Right ventricle myocardium superior (tissue), 1 donor: Measurements from ENCODE around the gene RRAGD. TPM values are rescaled to one million over a fixed set of nuclear protein-coding genes. Genes with fewer than 3 reads are reported as not detected.
A peak's percentile ranks its signal among the peaks of the same experiment; 100 is the strongest.
"Not testable (repeated sequence)": the region's sequence is repeated elsewhere in the genome, so short reads cannot be mapped to it uniquely, and the experiment has no call there.

ENCODE experiments used
- ATAC-seq: fragments of 200-7000 bp; cut with Tn5 transposase; one replicate; pipeline ENCODE4 v1.9.1; 2020; ENCODE audit warnings: mild to moderate bottlenecking; ENCODE audit not compliant: poor library complexity
- DNase-seq: peaks from one replicate; pipeline ENCODE4 v3.0.0-alpha.2; 2020
- intact Hi-C: fragments of 100-400 bp; cut with DNase I; formaldehyde crosslinking; loops from one replicate; pipeline ENCODE4 v1.11.2; 2022
- total RNA-seq: library from RNA; stranded (reverse); fragmentation: NEBNext Ultra II Directional; extraction: Animal tissue kit (Norgen Biotek cat#: 25700); gene quantifications from one replicate; pipeline ENCODE4 v1.2.1, GENCODE V29; 2021
- donor health status: DM: no; HTN: yes; CAD: no; lungs with severe emphysema.

Gene RRAGD
- total RNA-seq, 1 donor from 2014 or later: 130 TPM

DNA sequence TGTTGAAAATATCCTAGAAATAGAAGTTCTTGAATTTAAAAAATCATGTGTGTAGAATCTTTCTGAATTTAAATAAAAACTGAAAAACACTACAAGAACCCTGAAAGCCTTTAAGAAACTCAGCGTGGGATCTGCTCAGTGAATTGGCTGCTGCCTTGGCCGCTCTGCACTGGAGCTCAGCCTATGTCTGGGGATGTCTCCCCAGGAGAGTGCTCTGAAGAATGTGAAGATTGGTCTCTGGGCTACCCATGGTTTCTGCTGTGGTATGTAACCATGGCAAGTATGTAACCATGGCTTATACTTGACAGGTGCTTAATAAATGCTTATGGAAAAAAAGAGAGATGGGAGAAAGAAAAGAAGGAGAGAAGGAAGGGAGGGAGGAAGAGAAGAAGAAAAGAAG is 3.1 kb upstream of the RRAGD start:
- no peak for ATAC-seq
- intact Hi-C loops: no loop called here

DNA sequence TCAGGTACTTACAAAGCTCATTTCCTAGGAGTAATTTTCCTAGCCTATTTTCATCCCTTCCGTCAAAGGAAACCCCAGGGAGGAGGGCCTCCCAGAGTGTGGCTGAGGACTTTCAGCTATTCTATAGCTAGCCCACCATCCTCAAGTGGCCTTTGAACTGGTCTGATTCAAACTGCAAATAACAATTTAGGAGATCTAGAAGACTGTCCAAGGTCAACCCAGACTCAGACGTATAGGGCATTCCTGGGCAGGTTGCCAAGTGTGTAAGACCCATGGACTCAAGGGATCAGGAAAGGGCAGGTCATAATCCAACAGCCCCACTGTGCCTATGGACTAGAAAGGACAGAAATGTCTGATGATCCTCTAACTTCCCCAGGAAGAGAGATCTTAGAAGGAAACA is 2.1 kb upstream of the RRAGD start:
- intact Hi-C loops: loop anchor here (5.0 kb wide), 1 partner anchor 42 kb away; no protein-coding TSS in a partner anchor
- DNase-seq (no peak), ATAC-seq (no peak)

More for the DNA sequence above, 3.1 kb upstream of the RRAGD start:
- no peak for DNase-seq

DNA sequence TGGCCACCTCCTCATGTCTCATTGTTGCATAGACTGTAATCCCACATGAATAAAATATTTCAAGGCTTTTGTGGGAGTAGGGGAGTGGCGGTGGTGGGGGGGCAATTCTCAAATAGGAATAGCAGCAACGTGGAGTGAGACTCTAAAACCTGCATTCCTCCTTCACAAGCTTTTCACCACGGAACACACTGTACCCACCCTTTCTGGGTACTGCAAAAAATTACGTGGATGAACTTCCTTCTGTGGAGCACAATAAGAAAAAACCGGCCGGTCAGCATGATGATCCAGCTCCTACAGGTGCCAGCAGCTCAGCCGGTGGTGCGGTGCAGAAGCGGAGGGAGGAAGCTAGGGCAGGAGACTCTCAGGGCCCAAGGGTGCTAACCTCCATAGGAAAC is 930 bp upstream of the RRAGD start:
- peak; percentile 1 for ATAC-seq
- DNase-seq: no peak
- intact Hi-C loops: loop anchor here (5.0 kb wide), 1 partner anchor 41 kb away; no protein-coding TSS in a partner anchor

DNA sequence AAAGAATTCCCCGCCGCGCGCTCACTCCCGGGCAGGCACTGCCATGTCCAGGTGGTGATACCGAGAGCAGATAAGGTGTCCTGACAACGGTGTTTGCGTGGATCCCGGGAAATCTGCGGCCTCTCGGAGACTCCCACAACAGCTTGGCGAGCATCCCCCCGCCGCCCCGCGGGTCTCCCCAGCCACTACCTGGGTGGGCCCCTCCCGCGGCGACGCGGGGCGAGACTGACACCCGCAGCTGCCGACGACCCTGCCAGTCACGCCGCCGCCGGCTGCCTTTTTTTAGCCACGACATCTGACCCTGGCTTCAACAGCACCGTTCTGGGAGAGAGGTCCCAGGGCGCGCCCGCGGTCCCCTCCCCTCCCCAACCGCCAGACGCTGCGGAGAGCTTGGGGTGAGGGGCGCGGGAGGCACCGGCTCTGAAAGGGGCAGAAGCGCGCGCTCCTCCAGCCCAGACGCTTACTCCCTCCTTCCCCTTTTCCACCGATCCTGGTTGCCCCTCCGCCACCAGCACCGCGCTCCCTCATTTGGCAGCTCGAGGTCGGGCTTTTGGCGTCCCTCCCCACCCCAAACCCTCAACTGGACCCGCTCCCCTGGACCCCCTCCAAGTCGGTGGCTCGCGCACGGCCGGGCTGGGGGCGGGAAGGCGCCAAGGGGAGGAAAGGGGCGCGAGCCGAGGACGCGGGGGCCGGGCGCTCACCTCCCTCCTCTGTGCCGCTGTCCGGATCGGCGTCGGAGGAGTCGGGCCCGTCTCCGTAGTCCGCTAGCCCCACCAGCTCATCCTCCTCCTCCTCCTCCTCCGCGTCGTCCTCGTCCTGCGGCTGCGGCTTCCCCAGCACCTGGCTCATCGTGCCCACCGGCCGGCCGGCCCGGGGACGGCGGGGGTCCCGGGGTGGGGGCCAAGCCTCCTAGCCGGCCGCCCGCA is 665 bp downstream of the RRAGD start:
- DNase-seq (peak; percentile 61), ATAC-seq (peak; percentile 57)
- intact Hi-C loops: loop anchor here (5.0 kb wide), 1 partner anchor 39 kb away; no protein-coding TSS in a partner anchor

DNA sequence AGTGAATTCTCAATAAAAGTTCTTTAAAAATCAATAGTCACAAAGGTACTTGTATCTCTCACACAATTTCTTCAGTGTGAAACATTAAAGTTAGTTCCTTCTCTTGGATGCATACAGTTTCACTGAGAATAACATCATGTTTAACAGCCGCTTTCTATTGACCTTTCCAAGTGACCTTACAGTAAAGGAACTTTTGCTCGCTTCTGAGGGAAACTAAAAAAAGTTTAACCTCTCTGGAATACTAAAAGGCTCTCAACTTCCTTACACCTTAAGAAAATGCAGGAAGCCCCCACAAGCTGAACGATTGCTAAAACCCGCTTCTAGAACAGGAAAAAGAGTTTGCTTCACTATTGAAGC is 1.3 kb downstream of the RRAGD start:
- ATAC-seq (no peak), DNase-seq (no peak)
- intact Hi-C loops: loop anchor here (5.0 kb wide), 1 partner anchor 38 kb away; no protein-coding TSS in a partner anchor

DNA sequence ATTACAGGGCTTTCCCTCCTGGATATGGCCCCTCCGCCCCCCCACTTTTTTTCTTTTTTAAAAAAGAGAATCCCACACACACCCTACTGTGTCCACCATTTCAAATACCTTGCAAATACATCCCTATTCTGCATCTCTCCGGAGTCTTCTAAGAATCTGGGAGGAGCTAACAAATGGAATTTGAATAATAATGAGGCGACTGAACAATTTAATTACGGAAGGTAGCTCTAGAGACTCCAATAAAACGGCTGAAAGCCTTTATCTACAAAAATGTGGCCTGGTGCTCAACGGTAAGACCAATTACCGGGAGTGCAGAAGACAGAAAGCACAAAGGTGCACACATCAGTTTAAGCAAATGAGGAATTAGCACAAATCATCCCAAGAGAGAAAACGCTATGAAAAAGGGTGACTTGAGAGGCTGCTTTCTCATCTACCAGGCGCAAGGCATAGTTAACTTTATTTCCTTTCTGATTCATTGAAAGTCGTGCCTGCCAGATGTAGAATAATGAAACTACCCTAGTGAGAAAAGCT is 1.8 kb downstream of the RRAGD start:
- no peak for DNase-seq
- no peak for ATAC-seq
- intact Hi-C loops: loop anchor here (5.0 kb wide), 1 partner anchor 38 kb away; no protein-coding TSS in a partner anchor

DNA sequence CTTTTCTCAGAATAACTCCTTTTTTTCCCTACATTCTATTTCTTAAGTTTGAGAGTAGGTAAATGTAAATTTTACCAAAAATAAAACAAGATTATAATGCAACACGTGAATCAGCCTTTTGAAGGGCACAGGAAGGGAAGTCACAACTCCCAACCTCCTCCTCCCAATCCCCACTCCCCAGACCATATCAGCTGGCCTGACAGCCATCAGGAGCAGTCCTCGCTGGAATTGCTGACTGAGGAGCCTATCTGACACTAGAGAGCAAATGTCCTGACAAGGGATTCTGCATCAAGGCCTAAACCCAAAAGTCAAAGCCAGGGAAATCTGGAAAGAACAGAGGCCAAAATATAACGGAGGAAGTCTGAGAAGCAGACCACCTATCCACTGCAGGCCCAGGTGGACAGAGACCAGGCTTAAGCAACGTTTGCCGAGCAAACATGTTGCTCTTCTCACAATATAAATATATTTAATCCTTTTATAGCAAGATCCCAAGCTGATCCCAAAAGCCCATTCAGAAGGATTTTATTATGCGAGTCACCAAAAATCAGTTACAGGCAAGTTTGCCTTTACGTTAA is 2.5 kb downstream of the RRAGD start:
- ATAC-seq (peak; percentile 38), DNase-seq (no peak)
- intact Hi-C loops: loop anchor here (5.0 kb wide), 1 partner anchor 37 kb away; no protein-coding TSS in a partner anchor

DNA sequence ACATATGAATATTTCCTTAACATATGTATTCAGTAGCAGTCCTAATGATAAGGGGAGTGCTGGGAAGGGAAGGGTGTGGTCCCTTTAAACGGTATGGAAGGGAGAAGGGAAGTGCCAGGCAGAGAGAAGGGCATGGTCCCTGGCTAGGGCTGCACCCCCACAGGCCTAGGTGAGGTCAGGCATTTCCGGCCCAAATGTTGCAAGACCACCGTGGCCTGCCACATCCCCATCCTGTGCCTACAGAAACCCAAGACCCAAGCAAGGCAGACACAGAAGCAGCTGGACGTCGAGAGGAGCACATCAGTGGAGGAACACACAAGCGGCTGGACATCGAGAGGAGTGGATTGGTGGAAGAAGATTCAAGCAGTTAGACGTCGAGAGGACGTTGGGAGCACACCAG is 5.9 kb downstream of the RRAGD start:
- intact Hi-C loops: no loop called here
- ATAC-seq: no peak
- no peak for DNase-seq

DNA sequence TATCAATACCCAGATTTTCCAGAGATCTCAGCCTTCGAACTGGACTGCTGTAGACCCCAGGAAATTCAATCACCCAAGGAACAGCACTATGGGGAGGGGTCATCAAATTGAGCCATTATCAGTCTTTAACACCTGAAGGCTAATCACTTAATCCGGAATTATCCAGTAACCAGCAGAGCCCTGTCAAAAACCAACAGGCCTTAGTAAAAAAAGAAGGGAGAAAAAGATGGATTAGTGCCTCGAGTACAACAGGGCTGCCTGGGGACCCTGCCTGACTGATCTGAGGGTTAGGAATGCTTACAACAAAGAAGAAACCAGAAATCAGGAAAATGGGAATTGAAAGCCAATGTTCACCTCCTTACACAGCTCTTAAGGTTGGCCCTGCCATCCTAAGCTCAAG is 7.6 kb downstream of the RRAGD start:
- ATAC-seq: no peak
- intact Hi-C loops: no loop called here

DNA sequence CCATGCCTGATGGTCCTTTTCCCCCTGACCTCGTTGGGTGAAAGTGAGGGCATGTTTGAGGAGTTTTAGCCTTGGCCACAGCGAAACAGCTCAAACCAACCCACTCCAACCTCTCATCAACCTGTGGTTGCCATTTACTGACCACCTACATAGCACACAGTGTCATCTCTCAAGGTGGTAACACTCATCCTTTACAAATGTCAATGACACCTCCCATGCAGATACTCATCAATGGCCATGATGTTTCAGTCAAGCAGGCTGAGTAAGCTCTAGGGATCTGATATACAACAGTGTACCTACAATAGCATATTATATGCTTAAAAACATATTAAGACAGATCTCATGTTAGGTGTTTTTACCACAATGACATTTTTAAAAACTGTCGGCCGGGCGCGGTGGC is 9.3 kb downstream of the RRAGD start:
- no peak for ATAC-seq
- intact Hi-C loops: no loop called here
- no peak for DNase-seq

More for the DNA sequence above, 7.6 kb downstream of the RRAGD start:
- DNase-seq: no peak

DNA sequence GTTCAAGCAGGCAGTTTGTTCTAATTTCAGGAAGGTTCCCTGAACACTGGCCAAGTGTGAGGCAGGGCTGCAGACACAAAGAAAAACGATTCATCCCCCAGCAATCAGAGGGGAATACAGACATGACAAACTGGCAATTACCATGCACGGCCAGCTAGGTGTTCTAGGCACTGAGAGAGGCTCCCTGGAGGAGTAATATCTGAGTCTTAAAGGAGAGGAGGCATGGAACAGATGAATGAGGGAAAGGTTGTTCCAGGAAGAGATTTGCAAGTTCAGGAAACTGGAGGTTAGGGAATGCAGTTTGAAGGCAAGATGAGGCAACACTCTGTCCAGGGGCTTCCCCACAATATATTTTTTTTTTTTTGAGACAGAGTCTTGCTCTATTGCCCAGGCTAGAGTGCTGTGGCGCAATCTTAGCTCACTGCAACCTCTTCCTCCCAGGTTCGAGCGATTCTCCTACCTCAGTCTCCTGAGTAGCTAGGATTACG is 11.1 kb downstream of the RRAGD start:
- ATAC-seq: no peak
- no peak for DNase-seq
- intact Hi-C loops: no loop called here

DNA sequence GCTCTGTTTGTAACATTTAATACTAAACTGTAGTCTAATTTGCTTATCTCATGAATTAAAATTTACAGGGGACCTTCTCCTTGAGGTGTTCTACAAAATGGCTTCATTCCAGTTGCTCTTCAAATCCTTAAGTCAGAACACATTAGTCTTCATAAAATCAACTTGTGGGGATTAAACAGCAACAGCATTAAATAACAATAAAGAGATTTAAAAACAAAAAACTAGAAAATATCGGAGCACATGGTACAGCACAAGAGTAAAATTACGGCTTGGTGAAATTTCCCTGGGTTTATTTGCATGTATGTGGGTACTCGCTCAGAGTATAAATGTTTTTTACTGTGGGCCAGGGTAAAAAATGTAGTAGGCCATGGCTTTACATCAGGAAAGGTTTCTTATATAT is 12.0 kb downstream of the RRAGD start:
- ATAC-seq (no peak), DNase-seq (no peak)
- intact Hi-C loops: no loop called here

DNA sequence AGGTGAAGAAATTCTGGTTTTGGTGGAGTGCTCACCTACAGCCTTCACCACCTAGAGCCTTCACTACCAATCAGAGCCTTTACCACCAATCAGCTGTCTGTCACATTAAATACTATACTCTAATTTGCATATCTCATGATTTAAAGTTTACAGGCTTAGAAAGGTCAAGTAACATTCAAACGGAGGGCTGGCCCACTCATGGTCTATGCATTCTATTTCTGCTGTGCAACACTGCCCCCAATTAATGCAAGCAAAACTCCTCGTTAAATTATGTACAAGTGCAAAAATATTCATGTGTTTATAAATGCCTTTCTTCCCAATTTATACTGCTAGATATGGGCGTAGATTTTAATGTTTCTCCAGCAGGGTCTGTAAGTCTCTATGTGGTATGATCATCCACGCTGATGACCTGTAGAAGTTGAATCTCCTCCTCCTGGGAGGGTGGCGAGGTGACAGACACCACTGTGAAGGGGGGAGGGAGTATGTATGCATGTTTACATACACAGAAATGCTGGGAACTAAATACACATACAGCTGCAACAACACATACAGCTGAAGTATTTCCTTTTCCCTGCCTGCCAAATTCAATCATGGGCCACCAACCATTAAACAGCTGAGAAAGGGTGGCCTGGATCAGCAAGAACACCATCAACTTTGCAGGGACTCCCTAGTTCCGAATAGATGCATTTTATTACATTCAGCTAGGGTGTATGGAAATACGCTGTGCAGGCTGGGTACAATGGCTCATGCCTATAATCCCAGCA is 13.1 kb downstream of the RRAGD start:
- DNase-seq (no peak), ATAC-seq (no peak)
- intact Hi-C loops: no loop called here

DNA sequence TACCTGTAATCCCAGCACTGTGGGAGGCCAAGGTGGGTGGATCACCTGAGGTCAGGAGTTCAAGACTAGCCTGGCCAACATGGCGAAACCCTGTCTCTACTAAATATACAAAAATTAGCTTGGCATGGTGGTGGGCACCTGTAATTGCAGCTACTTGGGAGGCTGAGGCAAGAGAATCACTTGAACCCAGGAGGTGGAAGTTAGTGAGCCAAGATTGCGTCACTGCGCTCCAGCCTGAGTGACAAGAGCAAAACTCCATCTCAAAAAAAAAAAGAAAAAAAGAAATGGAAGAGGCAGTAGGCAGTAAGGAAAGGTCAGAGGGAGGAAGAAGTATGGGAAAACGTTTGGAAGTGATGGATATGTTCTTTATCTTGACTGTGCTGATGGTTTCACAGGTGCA is 14.2 kb downstream of the RRAGD start:
- intact Hi-C loops, DNase-seq, ATAC-seq: not testable (repeated sequence)

DNA sequence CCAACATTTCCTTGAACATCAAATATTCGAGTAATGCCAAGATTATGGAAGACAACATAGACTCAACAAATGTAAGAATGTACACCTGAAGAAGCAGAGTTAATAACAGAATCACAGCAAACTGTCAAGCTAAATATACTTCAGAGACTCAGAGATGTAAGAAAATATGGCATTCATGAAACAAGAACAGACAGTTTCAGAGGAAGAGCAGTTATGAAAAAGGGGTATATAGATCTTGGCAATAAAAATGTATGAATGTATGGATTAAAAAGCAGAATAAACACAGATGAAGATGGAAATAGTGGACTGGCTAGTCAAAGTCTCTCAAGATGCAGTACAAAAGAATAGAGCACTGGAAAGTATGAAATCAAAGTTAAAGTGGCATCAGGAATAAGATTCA is 18.4 kb downstream of the RRAGD start:
- ATAC-seq (no peak), DNase-seq (no peak)
- intact Hi-C loops: no loop called here

DNA sequence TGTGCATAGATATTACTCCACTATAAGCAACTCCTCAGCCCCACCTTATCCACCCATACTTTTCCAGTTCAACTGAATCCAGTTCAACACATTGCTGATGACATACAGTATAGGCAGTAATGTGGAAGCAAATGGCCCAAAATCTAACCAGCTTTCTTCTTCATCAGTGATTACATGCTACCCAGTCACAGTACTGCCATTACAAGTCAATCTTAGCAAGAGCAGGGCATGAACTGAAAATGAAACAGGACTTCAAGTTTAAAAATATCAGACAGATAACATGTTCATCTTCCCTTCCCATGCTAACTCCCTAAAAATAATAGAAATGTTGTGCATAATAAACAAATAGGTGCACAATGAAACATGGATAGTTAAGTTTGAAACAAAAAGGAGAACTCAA is 19.2 kb downstream of the RRAGD start:
- intact Hi-C loops: no loop called here
- DNase-seq (no peak), ATAC-seq (no peak)

DNA sequence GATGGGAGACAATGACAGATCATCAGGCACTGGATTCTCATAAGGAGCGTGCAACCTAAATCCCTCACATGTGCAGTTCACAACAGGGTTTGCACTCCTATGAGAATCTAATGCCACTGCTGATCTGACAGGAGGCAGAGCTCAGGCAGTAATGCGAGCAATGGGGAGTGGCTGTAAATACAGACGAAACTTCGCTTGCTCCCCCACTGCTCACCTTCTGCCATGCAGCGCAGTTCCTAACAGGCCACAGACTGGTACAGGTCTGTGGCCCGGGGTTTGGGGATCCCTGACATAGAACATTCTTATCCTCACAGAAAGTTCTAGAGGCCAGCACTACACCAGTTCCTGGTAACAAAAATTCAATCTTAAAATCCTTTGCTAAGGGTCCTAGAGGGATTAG is 23.2 kb downstream of the RRAGD start:
- intact Hi-C loops: no loop called here
- DNase-seq (no peak), ATAC-seq (no peak)

DNA sequence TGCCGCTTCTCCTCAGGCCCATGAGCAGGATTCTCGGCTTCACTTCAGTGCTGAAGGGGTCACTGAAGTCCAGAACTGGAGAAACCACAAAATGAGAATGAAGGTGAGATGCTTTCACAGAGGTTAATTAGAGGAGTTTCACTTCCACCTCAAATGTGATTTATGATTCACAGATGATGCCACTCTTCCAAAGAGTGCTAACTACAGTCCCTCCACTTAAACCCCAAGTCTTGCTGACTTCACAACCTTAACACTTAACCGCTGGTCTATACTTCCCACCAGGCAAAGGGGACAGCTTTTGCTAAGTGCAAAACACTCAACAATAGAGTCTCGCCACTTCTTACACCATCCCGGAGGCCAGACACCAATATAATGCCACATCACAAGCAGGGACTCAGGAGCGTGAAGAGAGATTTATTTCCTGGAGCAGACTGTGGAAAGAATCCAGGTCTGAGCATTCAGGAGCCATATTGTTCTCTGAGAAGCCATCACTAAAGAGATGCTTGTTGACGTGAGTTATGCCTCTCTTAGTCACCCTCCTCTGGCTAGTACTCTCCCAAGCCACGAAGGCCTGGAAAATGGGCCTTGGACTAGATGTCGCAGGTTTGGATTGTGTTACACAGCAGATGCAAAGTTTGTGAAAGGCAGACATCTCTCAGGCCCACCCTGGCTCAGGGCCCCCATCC is 24.4 kb downstream of the RRAGD start:
- intact Hi-C loops: no loop called here
- ATAC-seq (no peak), DNase-seq (no peak)
